Activated T-cell treated with anti-CD3 and anti-CD28 coated beads, Interleukin-2, amount 50 U/mL, for 72 hours (primary cell): ENCODE measurements around the gene ADCY1. TPM values are rescaled to one million over a fixed set of nuclear protein-coding genes. Genes with fewer than 3 reads are reported as not detected.
"Not testable (repeated sequence)": the region's sequence is repeated elsewhere in the genome, so short reads cannot be mapped to it uniquely, and the experiment has no call there.

Experiments
- ATAC-seq, 2 donors: fragments of 150-1000 bp; cut with Tn5 transposase; replicated peaks in 1 of 2; 2 replicates each; pipeline ENCODE4 v1.10.0; 2021; ENCODE audit warnings: moderate library complexity in 2 of 2, mild to moderate bottlenecking in 1 of 2
- DNase-seq, 2 donors: peaks; one replicate each; pipeline ENCODE4 v3.0.0; 2021 to 2022; ENCODE audit warnings: mixed read lengths in 1 of 2
- H3K27ac Mint-ChIP-seq: one replicate; pipeline ENCODE4 v1.8.0; 2022; ENCODE audit warnings: mild to moderate bottlenecking, moderate library complexity, mixed read lengths
- H3K27me3 Mint-ChIP-seq: one replicate; pipeline ENCODE4 v1.8.0; 2022; ENCODE audit warnings: low read depth, mixed read lengths
- H3K36me3 Mint-ChIP-seq, 2 donors: one replicate each; pipeline ENCODE4 v1.8.0; 2022; ENCODE audit warnings: mixed read lengths in 2 of 2, mild to moderate bottlenecking in 1 of 2; ENCODE audit not compliant: insufficient read depth in 2 of 2
- H3K4me1 Mint-ChIP-seq: one replicate; pipeline ENCODE4 v1.8.0; 2022; ENCODE audit warnings: low read depth, mixed read lengths
- H3K4me3 Mint-ChIP-seq, 2 donors: one replicate each; pipeline ENCODE4 v1.8.0; 2022; ENCODE audit warnings: mild to moderate bottlenecking in 2 of 2, mixed read lengths in 2 of 2, moderate library complexity in 2 of 2
- H3K9me3 Mint-ChIP-seq, 2 donors: one replicate each; pipeline ENCODE4 v1.8.0; 2022; ENCODE audit warnings: mixed read lengths in 2 of 2
- total RNA-seq, 2 donors: library from RNA; stranded (reverse); gene quantifications; one replicate each; pipeline ENCODE4 v1.2.3, GENCODE V29; 2022

The ADCY1 gene
- total RNA-seq, 2 donors from 2014 or later: 52.3 to 58.9 TPM

DNA sequence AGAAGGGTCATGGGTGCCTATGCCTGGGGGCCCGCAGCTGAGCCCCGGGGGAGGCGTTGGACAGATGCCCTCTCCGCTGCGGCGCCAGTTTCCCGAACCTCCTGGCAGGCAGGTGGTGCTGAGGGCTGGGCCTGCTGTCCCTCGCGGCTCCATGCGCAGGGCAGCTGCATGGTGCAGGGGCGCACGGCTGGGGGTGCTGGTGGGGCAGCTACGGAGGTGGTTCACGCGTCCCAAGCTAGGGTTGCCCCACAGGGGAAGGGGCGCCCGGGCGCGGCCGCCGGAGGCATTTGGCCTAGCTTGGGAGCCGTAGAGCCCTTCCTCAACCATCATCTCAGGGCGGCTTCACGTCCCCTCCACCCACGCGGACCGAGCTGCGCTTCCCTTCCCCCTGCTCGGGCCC, 152.7 kb downstream of the ADCY1 start:
- H3K9me3 Mint-ChIP-seq: no peaks in the 10 kb centered on the region
- no peaks in the 10 kb centered on the region for H3K4me1 Mint-ChIP-seq
- DNase-seq: no peak
- H3K36me3 Mint-ChIP-seq: peaks cover 13 to 16% of the 10 kb centered on the region in 2 donors
- H3K4me3 Mint-ChIP-seq: no peak overlapping the region
- no peak for ATAC-seq
- H3K27ac Mint-ChIP-seq: no peak overlapping the region
- no peaks in the 10 kb centered on the region for H3K27me3 Mint-ChIP-seq

DNA sequence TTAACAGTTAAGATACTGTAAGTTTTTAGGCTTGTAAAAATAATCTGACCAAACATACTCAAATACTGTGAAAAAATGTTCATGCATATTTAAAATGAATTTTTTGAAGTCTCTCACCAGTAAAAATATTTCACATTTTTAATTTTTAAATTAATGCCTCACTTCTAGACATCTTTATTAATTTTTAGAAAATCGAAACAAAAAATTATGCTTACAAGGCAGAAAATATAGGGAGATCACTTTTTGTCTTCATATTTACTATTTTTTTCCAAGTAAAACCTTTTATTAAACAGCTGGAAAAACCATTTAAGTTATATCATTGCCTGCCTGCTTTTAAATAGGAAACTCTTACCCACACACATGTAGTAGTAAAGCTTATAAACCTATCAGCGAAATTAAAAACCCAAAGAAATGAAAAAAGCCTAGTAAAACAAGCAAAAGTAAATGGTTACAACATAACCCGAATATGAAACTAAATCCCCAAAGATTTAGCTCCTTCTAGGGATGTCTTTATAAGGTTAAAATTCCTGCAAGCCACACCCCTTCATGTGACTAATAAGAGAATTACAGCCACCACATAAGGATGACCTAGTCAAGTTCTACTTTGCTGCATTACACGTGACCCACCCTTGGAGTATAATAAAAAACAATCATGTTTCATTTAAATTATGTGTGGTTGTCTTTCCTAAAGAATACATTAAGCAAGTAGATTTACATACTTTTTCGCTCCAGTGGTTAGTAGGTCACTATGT, 157.7 kb downstream of the ADCY1 start:
- H3K4me3 Mint-ChIP-seq, DNase-seq, ATAC-seq: not testable (repeated sequence)

DNA sequence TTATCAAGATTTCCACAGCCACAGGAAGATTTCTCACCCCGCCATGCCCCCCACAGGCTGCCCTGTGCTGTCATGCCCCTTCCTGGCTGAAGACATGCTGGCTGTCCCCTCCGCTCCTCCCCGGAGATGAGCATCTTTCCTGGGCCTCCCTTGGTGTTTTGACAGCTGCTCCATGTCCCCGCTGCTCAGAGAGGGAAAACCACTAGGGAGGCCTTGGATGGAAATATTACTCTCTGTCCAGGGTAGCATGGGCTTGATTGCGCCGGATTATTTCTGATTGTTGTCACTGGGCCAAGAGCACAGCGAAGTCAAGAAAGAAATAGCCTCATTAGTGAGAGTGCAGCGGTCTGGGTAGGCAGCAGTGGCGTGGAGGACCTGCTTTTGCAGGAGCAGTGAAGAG, 164.8 kb downstream of the ADCY1 start:
- H3K4me3 Mint-ChIP-seq, ATAC-seq: not testable (repeated sequence)
- peaks cover 10 to 32% of the 10 kb centered on the region in 2 donors for H3K36me3 Mint-ChIP-seq

More for the DNA sequence above, 157.7 kb downstream of the ADCY1 start:
- not testable (repeated sequence) for H3K4me1 Mint-ChIP-seq, H3K27ac Mint-ChIP-seq, H3K27me3 Mint-ChIP-seq, H3K9me3 Mint-ChIP-seq
- peaks cover 7 to 11% of the 10 kb centered on the region in 2 donors for H3K36me3 Mint-ChIP-seq

DNA sequence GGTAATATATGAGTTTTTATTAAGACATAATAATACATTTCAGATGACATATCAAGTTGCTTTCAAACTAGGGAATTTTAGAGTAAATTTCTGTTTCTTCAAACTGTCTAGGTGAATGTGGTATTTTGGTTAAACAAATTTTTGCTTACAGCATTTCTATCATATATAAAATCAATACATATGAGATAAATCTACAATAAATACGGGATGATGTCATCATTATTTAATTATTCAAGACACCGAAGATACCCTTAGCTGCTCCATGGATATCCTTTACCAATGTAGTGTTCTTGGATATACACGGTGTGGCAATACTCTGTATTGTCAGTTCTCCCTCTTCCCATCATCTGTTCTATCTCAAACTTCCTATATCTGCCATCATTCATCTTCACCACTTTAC, 166.4 kb downstream of the ADCY1 start:
- ATAC-seq, H3K27ac Mint-ChIP-seq, H3K27me3 Mint-ChIP-seq, DNase-seq, H3K4me3 Mint-ChIP-seq, H3K4me1 Mint-ChIP-seq, H3K9me3 Mint-ChIP-seq: not testable (repeated sequence)
- H3K36me3 Mint-ChIP-seq: peaks cover 10 to 34% of the 10 kb centered on the region in 2 donors

More for the DNA sequence above, 164.8 kb downstream of the ADCY1 start:
- H3K27me3 Mint-ChIP-seq, H3K9me3 Mint-ChIP-seq, H3K4me1 Mint-ChIP-seq, H3K27ac Mint-ChIP-seq, DNase-seq: not testable (repeated sequence)

DNA sequence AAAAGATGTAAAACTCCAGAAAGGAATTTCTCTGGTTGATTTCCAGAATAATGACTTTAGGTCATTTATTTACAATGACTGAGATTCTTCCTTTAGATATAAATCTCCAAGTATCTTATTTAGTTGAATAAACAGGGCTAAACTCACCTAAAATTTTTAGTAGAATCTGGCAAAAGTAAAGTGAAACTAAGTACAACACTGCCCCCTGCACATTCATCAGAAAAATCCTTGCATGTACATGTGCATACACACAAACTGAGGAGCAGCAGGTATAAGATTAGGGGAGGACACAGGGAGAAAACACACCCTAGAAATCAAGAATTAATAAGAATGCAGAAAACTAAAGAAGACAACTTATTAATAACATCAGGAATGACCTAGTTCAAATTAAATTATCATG, 174.8 kb downstream of the ADCY1 start:
- H3K36me3 Mint-ChIP-seq: peaks cover 0 to 10% of the 10 kb centered on the region in 2 donors
- H3K4me1 Mint-ChIP-seq, H3K9me3 Mint-ChIP-seq, H3K27me3 Mint-ChIP-seq, H3K4me3 Mint-ChIP-seq, ATAC-seq, H3K27ac Mint-ChIP-seq, DNase-seq: not testable (repeated sequence)

DNA sequence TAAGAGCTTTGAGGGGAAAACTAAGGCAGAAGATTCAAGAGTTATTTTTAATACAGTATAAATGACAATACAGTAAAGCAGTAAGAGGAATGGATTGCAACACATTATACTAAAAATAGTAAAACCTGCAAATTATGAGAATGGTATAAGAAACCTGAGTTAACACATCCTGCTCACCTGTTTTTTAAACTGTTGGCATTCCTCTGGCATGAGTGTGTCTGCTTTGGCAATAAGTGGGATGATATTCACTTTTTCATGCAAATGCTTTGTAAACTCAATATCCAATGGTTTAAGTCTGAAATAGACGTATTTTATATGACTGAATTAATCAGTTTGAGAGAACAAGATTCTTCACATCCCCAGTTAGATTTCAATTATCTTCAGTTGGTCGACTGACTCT, 177.2 kb downstream of the ADCY1 start:
- not testable (repeated sequence) for H3K27ac Mint-ChIP-seq, H3K27me3 Mint-ChIP-seq, ATAC-seq, H3K4me3 Mint-ChIP-seq, DNase-seq, H3K4me1 Mint-ChIP-seq, H3K9me3 Mint-ChIP-seq
- peaks cover 0 to 11% of the 10 kb centered on the region in 2 donors for H3K36me3 Mint-ChIP-seq

DNA sequence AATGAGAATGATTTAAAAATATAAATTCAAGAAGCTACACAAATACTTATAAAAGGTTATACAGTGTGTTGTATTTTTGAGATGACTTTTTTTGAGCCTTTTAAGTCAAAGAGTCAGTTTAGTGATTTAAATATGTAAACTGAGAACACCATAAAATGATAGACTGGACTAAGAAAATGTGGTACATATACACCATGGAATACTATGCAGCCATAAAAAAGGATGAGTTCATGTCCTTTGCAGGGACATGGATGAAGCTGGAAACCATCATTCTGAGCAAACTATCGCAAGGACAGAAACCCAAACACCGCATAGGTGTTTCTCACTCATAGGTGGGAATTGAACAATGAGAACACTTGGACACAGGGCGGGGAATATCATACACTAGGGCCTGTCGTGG, 182.2 kb downstream of the ADCY1 start:
- H3K27ac Mint-ChIP-seq, H3K4me3 Mint-ChIP-seq, ATAC-seq, DNase-seq, H3K4me1 Mint-ChIP-seq, H3K27me3 Mint-ChIP-seq, H3K9me3 Mint-ChIP-seq: not testable (repeated sequence)
- H3K36me3 Mint-ChIP-seq: peaks cover 0 to 11% of the 10 kb centered on the region in 2 donors

DNA sequence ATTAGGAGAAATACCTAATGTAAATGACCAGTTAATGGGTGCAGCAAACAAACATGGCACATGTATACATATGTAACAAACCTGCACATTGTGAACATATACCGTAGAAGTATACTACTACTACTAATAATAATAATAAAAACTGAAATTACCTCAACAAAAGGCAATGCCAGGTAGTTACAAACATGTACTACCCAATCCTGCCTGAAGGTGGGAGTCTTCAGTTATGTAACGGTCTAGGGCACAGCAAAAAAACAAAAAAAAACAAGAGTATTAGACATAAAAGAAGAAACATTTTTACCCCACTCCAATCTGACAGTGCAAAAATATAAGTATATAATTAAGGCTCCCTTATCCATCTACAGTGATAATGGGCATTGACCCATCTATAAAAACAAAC, 182.6 kb downstream of the ADCY1 start:
- not testable (repeated sequence) for ATAC-seq, H3K27ac Mint-ChIP-seq, H3K9me3 Mint-ChIP-seq, H3K4me3 Mint-ChIP-seq, H3K36me3 Mint-ChIP-seq, H3K27me3 Mint-ChIP-seq, H3K4me1 Mint-ChIP-seq, DNase-seq

DNA sequence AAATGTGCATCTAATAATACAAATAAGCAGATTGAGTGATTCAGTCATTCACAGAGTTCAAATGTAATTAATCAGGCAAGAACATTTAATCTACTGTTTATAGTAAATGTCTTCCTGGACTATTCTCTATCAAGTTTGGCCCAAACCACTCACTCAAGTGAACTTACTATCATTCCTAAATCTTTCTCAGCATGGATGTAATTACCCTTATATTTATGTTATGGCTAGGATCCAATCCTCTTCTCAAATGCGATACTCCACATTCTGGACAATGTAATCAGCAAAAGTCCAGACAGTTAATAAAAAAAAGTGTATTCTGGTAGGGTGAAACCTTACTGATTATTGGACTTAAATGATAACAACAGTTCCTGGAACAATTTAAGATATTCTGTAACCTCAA, 185.3 kb downstream of the ADCY1 start:
- not testable (repeated sequence) for ATAC-seq, H3K9me3 Mint-ChIP-seq, H3K36me3 Mint-ChIP-seq, DNase-seq, H3K27ac Mint-ChIP-seq, H3K27me3 Mint-ChIP-seq, H3K4me3 Mint-ChIP-seq, H3K4me1 Mint-ChIP-seq

DNA sequence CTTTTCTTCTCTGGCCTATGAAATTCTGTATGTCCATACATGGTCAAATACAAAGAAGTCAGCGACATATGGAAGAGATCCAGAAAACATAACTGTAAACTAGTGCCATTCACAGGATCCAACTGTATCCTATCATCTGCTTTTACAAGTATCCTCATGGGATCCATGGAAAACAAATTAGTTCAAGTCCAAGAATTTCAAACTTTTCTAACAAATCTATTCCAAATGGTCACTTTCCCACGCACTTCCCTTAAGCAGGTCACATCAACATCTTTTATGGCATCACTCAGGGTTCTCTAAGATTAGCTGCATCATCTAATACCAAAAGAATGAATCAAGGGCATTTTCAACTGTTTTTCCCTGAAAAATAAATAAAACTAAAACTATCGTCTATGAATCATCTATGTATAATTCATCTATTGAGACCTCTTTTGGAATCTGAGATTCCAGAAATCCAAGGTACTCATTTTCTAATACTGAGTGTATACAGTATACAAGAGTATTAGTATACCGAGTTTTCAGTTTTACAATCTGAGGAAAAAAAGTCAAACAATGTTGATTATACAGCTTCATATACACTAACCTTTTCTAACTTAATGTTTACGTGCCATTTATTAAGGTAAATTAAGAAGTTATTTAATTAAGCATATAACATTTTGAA, 187.5 kb downstream of the ADCY1 start:
- not testable (repeated sequence) for H3K36me3 Mint-ChIP-seq, H3K9me3 Mint-ChIP-seq, H3K4me1 Mint-ChIP-seq, H3K27me3 Mint-ChIP-seq, H3K27ac Mint-ChIP-seq, H3K4me3 Mint-ChIP-seq, ATAC-seq, DNase-seq

DNA sequence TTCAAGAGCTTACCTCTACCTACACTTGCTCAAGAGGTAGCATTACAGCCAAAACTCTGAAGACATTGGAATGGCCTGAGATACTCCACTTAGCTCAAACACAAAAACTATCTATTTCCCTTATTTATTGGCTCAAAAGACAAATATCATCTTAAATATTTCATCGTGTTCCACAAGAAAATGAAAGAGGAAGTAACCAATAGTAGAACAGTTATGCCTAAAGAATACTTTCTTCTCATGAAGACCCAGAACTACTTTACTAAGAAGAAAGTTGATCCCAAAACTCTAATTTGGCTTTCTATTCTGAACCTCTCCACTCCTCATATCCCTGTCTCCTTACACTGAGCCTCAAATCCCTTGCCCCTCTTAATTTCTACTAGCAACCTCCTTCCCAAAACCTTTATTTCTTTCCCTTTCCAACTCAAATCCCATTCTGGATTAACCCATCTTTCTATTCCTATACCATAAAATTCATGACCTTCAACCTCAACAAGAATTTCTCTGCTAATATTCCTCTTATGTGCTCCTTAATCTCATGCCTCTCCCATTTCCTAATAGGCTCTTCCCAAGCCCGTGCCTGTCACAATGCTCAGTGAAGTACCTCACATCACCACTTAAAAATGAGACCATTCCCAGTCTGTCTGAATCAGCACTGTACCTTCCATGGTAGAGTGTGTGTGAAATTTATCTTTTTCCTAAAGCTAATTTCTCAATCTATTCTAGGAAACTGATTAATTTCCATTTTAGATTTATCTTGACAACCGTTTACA, 188.2 kb downstream of the ADCY1 start:
- not testable (repeated sequence) for H3K4me3 Mint-ChIP-seq, H3K36me3 Mint-ChIP-seq, ATAC-seq, H3K27me3 Mint-ChIP-seq, DNase-seq, H3K4me1 Mint-ChIP-seq, H3K9me3 Mint-ChIP-seq
- peak overlapping the region; percentile 6 for H3K27ac Mint-ChIP-seq

DNA sequence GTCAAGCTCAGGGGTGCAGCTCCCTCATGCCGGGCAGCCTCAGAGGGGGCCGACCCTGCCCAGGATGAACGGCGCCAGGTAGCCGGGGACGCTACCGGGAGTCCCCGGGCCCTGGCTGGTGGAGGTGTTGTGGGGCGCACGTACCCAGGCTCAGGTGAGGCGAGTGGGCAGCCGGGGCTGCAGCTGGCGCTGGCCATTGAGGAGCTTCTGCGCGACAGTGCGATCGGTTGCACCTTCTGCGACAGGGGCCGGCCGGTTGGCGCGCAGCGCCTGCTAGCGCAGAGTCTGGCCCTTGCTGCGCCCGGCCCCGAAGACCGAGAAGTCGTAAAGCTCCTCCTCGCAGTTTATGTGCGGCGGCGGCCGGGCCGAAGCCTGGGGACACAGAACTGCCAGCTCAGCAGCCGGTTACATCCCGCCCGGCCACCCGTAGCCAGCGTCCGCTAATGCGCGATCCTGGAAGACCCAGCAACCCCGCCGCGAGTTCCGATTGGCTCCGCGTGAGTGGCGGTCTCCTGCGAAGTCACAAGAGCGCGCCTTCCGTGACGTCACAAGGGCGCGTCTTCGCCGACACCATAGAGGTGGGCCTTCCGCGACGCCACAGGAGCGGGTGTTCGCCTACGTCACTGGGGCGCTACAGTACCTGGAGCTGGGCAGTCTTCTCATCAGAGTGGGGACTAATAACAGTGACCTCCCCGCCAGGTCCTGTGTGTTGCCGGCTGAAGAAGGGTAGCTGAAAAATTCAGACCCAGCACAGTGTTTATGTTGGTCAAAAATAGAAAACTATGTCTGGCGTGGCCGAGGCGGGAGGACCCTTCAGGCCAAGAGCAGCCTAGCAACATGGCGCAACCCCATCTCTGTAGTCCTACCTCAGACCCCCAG, 194.6 kb downstream of the ADCY1 start:
- not testable (repeated sequence) for H3K27me3 Mint-ChIP-seq, H3K9me3 Mint-ChIP-seq, H3K4me1 Mint-ChIP-seq, H3K36me3 Mint-ChIP-seq
- ATAC-seq (peak; percentile 99 to 100), DNase-seq (peak; percentile 97 to 98)
- H3K4me3 Mint-ChIP-seq: peak overlapping the region; percentile 93 to 95
- H3K27ac Mint-ChIP-seq: peak overlapping the region; percentile 90
